HG02588 (cell line): ENCODE data around the gene FAM50A.

Experiments
- ATAC-seq: cut with Tn5 transposase; IDR thresholded peaks from one replicate; pipeline ENCODE4 v1.9.1; 2021; ENCODE audit warnings: mild to moderate bottlenecking, moderate library complexity; ENCODE audit not compliant: unreplicated experiment

FAM50A gene

DNA sequence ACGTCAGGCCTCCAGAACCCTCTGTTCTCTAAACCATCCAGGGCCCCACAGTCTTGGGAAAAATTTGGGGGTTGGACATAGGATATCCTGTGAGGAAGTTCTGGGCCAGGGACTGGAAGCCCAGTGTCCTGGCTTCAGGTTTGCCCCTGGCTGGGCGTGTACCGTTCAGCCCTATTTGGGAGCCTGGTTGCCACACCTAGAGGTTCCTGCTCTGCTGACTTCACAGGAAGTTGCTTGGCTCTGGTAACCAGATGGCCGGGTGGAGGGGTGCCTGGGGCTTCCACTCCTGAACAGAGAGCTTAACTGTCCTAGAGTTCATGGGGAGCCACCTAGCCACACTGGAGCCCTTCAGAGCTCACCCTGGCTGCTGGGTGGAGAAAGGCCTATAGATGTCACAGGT, 31.5 kb upstream of the FAM50A start:
- ATAC-seq, result no peak

DNA sequence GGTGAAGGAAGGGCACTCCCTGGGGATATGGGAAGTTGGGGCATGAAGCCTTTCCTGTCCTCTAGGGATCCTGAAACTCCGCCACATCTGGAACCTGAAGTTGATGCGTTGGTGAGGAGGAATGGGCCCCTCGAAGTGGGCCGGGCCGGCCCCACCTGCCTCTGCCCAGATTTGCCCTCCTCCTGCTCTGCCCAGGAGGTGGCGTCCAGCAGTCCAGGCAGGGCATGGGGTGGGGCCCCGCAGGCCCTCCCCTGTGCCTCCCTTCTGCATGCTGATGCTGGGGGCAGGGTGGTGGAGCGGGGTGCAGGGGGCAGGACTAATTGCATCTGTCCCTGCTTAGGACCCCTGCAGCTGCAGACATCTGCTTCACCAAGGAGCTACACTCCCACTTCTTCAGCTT, 30.8 kb upstream of the FAM50A start:
- no peak for ATAC-seq

DNA sequence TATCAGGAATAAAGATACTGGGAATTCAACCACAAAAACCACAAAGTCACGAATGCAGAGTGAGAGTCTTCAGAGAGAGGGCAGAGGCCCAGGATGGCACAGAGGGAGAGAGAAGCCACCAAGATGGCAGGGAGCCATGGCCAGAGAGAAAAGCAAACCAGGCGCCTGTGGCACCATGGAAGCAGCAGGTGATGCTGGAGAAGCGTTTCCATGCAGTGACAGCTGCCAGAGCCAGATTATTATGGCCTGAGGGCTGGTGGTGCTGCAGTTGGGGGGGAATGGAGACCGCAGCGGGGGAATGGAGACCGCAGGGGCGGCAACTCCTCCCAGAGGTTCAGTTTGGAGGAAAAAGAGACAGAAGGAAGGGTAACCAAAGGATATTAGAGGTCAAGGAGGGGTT, 26.8 kb upstream of the FAM50A start:
- no peak for ATAC-seq

DNA sequence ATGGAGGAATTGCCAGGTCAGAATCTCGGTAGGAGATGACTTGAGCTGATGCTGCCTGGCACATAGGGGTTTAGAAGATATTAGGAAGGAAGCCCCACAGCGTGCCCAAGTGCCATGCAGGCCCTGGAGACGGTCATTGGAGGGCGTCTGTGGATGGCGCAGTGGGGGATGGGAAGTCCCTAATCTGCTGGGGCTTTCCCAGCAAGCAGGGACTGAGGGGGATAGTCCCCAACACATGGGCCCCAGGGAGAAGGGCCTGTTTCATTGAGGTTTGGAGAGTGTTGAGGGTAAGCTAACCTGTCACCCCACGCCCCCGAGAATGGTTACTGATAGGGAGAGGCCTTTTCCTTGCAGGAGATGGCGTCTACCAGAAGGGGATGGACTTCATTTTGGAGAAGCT, 24.8 kb upstream of the FAM50A start:
- no peak for ATAC-seq

DNA sequence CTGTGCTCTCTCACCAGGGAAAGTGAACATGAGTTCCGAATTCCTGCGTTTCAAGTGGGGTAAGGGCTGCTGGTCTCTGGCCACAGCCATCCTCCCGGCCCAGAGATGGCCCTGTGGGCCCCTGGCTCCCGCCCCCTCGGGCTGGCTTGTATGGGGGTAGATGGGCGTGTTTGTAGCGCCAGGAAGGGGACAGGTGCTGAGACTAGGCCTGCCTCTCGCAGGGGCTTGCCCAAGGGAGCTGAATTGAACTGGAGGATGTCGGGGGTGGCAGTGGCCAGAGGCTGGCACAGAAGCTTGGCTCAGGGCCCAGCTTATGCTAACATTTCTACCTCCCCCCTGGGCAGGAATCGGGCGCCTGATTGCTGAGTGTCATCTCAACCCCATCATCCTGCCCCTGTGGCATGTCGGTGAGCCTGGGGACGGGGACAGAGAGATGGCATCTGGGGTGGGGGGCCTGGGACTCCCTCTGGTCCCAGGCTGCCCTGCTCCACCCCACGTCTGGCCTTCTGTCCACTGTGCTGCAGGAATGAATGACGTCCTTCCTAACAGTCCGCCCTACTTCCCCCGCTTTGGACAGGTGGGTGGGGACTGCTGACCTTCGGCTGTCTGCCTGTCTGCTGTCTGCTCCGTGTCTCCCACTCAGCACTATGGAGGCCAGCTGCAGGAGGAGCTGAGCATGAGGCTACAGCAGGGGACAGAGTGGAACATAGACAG, 24.1 kb upstream of the FAM50A start:
- ATAC-seq, result no peak

DNA sequence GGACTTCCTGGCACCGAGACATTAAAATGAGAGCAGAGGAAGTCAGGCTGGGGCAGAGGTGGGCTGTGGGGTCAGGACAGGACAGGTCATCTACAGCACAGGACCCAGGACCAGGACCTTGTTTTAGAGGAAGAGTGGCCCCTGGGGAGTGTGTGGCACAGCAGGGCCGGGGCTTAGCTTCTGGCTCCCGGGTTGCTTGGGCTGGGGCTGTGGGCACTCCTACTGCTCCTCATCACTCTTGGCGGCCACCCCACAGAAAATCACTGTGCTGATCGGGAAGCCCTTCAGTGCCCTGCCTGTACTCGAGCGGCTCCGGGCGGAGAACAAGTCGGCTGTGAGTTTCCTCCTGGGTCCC, 23.6 kb upstream of the FAM50A start:
- no peak for ATAC-seq

DNA sequence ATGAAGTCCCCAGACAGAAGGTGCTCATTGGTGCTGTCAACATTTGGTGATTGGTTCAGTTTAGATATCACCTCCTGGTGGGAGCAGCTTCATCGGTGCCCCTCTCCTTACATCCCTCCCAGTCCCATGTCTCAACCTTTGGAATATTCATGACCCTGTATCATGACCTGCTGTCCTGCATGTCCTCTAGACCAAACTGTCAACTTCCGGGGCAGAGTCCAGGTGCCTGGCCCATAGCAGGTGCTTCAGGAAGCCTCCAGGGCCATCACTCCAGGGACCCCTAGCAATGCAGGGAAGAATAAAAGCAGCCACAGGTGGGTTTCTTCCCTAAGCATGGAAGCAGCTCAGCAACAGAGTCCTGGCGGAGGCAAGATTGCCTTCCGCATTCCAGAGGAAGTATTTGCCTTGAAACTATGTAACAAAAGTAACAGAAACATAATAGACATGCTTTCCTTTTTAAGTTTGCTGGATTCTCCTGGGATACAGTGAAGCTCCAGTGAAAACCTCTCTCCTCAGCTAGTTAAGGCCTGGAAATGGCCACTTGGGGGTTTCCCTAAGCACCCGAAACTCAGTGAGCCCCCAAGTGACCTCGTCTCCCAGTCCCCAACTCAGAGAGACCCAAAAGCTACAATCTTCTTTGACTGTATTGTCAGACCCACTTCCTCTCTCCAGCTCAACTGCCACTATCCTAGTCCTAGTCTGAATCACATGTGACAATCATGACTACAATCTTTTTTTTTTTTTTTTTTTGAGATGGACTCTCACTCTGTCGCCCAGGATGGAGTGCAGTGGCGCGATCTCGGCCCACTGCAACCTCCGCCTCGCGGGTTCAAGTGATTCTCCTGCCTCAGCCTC, 16.8 kb upstream of the FAM50A start:
- no peak for ATAC-seq

DNA sequence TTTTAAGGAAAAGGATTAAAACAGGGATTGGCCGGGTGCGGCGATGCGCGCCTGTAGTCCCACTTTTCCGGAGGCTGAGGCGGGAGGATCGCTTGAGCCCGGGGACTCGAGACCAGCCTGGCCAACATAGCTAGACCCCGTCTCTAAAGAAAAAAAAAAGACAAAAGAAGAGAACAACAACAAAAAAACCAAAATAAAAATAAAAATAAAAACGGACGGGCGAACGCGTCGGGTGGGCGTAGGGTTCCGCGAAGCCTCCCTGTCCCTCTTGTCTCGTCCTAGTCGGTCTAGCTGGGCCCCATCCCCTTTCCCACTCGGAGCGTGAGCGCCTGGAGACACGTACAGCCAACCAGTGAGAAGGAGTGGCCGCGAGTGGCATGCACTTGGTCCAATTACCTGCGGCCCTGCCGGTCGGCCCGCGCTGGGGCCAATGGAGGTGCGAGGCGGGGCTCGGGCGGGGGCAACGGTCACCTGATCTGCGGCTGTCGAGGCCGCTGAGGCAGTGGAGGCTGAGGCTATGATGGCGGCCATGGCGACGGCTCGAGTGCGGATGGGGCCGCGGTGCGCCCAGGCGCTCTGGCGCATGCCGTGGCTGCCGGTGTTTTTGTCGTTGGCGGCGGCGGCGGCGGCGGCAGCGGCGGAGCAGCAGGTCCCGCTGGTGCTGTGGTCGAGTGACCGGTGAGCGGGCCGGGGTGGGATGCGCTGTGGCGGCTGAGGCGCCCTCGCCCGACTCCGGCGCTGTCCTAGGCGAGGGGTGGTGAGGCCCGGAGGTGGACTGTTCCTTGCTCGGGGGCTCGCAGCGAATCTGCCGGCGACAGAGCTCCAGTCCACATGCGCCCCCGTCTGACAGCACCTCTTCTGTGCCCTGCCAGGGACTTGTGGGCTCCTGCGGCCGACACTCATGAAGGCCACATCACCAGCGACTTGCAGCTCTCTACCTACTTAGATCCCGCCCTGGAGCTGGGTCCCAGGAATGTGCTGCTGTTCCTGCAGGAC, 15.5 kb upstream of the FAM50A start, which contains the start of gene ATP6AP1:
Gene ATP6AP1 (plus strand): TSS at position 502 of the 996 bp plus-strand sequence. CDS start 16 bp downstream, at position 518.
- peak; percentile 93 for ATAC-seq

DNA sequence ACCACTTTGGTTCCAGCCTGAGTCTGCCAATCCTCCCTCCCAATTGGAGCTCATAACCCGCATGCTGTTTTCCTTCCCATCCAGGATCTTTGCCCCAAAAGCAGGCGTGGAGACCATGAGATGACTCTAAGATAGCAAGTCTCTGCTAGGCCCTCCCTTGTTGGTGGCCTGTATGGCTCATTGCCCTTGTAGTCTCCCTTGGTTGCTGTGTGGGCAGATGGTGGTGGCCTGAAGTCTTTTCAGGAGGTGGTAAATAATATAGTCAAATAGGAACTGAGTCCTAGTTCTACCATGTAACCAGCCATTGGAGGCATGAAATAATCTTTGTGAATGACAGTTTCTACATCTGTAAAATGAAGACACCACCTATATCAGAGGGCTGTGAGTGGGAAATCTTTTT, 14.2 kb upstream of the FAM50A start:
- ATAC-seq, result no peak

DNA sequence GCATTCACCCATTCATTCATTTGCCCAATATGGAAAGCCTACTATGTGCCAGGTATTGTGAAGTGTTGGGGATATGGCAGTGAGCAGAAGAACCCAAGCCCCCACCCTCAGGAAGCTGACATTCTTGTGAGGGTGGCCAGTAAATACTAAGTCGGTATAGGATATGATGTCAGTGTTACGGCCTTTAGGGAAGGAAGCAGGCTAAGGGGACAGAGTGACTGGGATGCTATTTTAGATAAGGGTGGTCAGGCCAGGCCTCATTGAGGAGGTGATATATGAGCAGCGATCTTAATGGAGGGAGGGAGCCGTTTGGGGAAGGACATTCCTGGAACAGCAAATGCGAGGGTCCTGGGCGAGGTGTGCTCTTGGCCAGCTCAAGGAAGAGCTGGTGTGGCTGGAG, 13.5 kb upstream of the FAM50A start:
- no peak for ATAC-seq

DNA sequence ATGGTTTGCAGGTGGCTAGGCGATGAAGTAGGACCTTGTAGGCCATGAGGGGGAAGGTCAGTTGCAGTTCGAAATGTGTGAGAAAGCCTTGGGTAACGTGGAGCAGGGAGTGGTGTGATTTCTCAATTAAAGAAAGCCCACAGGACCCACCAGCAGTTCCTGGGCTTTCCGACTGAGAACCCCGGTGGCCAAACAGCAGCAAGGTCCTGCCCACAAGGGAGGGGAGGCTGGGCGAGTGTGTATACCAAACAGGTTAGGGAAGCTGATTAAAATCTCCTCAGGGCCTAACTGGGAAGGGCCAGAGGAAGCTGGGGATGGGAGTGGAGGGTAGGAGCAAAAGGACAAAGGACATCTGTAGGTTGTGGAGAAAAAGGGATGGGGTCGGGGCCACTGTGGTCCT, 13.0 kb upstream of the FAM50A start:
- ATAC-seq, result no peak

DNA sequence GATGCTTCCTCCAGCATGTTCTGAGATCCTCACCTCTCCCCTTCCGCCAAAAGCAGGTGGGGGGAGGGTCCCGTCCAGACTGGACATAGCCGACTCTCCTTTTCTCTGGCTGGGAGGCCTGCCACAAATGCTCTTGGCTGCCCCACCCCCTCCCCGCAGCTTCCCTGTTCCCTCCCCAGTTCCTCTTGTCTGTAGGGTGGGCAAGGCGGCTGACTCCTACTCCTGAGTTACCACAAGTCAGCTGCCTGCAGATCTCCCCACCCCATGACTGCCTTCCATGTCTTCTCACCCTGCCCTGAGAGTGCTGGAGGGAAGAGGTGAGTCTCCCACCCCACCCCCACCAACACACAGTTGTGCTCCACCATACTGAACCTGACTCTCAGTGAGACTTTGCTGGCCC, 12.6 kb upstream of the FAM50A start:
- no peak for ATAC-seq

DNA sequence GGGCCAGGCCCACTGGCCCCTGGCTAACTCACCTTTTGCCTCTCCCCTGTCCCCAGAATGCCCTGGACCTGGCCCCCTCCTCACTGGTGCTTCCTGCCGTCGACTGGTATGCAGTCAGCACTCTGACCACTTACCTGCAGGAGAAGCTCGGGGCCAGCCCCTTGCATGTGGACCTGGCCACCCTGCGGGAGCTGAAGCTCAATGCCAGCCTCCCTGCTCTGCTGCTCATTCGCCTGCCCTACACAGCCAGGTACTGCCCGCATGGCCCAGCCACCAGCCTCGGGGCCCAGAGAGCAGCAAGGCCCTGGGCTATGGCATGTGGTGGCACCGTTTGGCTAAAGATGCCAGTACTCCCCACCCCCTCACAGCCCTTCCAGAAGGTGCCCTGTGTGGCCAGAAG, 11.7 kb upstream of the FAM50A start:
- no peak for ATAC-seq

DNA sequence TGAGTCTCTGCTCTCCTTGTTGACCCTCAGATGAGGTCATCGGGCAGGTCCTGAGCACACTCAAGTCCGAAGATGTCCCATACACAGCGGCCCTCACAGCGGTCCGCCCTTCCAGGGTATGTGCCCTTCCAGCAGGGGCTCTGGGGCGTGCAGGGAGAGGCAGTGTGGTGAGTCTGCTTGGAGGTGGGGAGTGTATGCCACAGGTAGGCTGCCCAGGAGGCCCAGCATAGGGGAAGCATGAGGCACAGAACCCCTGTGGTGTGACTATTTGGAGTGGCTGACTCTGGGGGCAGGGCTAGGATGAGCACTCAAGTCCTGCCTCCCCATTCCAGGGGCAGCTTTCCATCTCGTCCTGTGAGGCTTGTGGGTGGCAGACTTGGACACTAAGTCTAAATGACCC, 10.3 kb upstream of the FAM50A start:
- no peak for ATAC-seq

DNA sequence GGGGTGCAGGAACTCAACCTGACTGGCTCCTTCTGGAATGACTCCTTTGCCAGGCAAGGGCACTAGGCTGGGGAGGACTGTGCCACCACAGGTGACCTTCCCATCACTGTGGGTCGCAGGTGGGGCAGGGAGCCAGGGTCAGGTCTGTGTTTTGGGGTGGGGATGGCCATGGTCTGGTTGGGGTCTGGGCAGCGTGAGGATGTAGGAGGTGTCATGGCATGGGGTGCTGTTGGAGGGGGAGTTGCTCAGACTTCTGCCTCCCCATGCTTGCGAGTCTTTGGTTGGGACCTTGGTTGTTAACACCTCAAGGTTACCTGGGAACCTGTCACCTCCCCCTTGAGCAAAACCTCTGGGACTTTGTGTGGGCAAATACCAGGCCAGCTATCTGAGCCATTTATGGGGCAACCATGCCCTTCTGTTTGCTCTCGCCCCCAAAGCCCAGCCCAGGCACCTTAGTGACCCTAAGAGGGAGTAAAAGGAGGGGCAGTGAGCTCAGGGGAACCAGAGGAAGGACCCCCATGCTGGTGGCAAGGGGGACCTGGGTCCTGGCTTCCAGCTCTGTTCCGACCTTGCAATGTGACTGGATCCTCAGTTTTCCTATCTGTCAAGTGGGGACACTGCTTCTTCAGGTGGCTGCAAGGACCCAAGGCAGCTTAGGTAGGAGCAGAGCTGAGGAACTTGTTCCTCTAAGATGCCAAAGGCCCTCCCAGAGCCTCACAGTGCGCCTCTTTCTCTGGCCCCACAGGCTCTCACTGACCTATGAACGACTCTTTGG, 9.4 kb upstream of the FAM50A start:
- no peak for ATAC-seq

DNA sequence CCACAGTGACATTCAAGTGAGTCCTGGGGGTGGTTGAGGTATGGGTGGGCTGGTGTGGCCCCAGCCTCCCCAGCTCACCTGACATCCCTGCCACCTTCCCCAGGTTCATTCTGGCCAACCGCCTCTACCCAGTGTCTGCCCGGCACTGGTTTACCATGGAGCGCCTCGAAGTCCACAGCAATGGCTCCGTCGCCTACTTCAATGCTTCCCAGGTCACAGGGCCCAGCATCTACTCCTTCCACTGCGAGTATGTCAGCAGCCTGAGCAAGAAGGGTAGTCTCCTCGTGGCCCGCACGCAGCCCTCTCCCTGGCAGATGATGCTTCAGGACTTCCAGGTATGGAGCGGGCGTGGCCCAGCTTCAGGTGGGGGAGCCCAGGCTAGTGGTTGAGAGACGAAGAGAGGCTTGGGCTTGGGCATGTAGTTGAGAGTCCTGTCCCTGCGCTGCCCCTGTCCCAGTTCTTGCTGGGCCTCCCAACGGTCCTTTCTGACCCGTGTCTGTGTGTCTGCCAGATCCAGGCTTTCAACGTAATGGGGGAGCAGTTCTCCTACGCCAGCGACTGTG, 8.7 kb upstream of the FAM50A start:
- ATAC-seq, result no peak

DNA sequence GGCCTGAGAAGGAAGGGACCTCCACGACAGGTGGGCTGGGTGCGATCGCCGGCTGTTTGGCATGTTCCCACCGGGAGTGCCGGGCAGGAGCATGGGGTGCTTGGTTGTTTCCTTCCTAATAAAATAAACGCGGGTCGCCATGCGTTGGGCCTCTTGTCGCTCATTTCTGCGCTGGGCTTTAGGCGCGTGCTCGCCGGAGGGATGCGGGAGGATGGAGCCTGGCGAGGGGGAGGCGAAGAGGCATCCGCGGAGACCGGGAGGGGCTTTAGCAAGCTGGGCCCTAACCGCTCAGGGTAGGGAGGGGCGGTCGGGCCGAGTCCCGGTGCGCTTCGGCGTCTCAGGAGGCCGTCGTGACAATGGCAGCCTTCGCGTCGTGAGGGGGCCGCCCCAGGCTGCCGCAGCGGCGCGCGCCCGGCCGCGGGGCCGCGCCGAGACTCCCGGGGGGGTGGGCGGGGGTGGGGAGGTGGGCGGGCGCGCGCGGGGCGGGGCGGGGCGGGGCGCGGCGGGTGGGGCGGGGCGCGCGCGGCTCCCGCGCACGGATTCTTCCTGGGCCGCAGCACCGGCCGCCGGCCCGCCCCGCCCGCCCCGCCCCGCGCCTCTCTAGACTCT, 7.5 kb upstream of the FAM50A start:
- ATAC-seq, result peak; percentile 47

DNA sequence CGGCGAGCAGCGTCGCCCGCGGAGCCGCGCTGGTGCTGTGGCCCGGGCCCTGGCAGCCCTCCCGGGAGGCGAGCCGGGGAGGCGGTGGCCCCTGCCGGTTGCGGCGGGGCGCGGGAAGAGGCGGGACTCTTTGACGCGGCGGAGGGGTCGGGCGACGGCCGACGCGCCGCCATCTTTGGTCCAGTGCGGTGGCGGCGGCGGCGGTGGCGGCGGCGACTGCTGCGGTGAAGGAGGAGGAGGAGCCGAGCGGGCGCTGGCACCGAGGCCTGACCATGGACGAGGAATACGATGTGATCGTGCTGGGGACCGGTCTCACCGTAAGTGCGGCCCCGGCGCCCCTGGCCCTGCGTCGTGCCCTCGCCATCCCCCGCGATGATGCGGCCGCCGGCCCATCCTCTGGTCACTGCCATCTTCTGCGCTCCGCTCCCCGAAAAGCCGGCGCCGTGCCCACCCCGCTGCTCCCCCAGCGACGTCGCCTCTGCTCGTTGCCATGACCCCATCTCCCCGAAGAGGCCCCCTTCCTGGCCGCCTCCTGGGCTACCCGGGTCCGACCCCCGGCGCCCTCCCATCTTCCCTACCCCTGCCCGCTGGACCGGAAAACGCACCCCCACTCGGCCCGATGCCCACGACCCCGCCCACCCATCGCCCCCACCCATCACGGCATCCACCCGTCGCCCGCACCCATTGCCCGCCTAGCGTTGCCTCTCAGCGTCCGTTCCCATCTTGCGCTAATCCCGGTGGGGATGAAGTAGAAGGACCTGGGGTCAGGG, 6.8 kb upstream of the FAM50A start, which contains the start of gene GDI1:
Gene GDI1 (plus strand): TSS at position 172 of the 770 bp plus-strand sequence. CDS start 101 bp downstream, at position 273.
- peak; percentile 49 for ATAC-seq
